H1 (cell line): ENCODE results near the gene HBS1L. TPM values are rescaled to one million over a fixed set of nuclear protein-coding genes. Genes with fewer than 3 reads are reported as not detected.

Experiments
- CTCF ChIA-PET: fragments of 300-600 bp; sonication (Branson Sonifier 250); formaldehyde crosslinking; loops from one replicate; lab custom pipeline; 2021; ENCODE audit not compliant: partially characterized antibody; lab: Charles Lee
- POLR2A ChIA-PET: fragments of 300-600 bp; sonication (Branson Sonifier 250); formaldehyde crosslinking; loops from one replicate; lab custom pipeline; 2021; ENCODE audit warnings: inconsistent platforms; ENCODE audit not compliant: partially characterized antibody; lab: Charles Lee
- DNase-seq, 2 experiments: peaks; one replicate each; pipeline versions ENCODE4 v3.0.0 to v3.0.0-alpha.2; 2010 to 2022; ENCODE audit warnings: low spot score in 2 of 2, low read depth in 1 of 2, mixed read lengths in 1 of 2
- FAIRE-seq: peaks from 2 replicates; lab custom pipeline; 2011; peaks lifted over from hg19 to GRCh38; lab: Jason Lieb, UNC
- H2AFZ ChIP-seq: 2 replicates; pipeline ENCODE4 v1.8.1; 2012; ENCODE audit warnings: low read length, inconsistent platforms
- H2AK5ac ChIP-seq: 2 replicates; pipeline ENCODE4 v1.6.1; 2013; ENCODE audit warnings: low read depth, low read length
- H2BK120ac ChIP-seq: replicated peaks from 2 replicates; pipeline ENCODE3; 2013; ENCODE audit warnings: low read depth, low read length, inconsistent platforms
- H2BK12ac ChIP-seq: 2 replicates; pipeline ENCODE4 v1.6.1; 2013; ENCODE audit warnings: low read depth, low read length
- H2BK15ac ChIP-seq: 2 replicates; pipeline ENCODE4 v1.6.1; 2013; ENCODE audit warnings: low read length
- H2BK20ac ChIP-seq: 2 replicates; pipeline ENCODE4 v1.6.1; 2013; ENCODE audit warnings: low read length
- H2BK5ac ChIP-seq: 2 replicates; pipeline ENCODE4 v1.6.1; 2013; ENCODE audit warnings: low read depth, low read length
- H3K14ac ChIP-seq: 2 replicates; pipeline ENCODE4 v1.6.1; 2013; ENCODE audit warnings: inconsistent platforms; ENCODE audit not compliant: insufficient read length
- H3K18ac ChIP-seq: 2 replicates; pipeline ENCODE4 v1.6.1; 2013; ENCODE audit warnings: low read length; ENCODE audit errors: extremely low read depth
- H3K23ac ChIP-seq: 2 replicates; pipeline ENCODE4 v1.6.1; 2013; ENCODE audit warnings: inconsistent platforms; ENCODE audit not compliant: insufficient read length
- H3K23me2 ChIP-seq: 2 replicates; pipeline ENCODE4 v1.6.1; 2013; ENCODE audit warnings: low read depth, low read length
- H3K27ac ChIP-seq: 2 replicates; pipeline ENCODE4 v1.6.1; 2011; ENCODE audit warnings: low read depth, low read length, inconsistent platforms
- H3K27me3 ChIP-seq, 4 experiments: replicated peaks in 1 of 4; 1 replicate in 1 of 4; 2 replicates in 3 of 4; pipeline versions ENCODE4 v1.6.1 to v1.8.1; 2011 to 2013; ENCODE audit warnings: low read length in 3 of 4, mild to moderate bottlenecking in 3 of 4, inconsistent platforms in 2 of 4, mixed read lengths in 2 of 4, moderate library complexity in 1 of 4; ENCODE audit not compliant: control insufficient read depth in 3 of 4, insufficient read depth in 3 of 4; ENCODE audit errors: extremely low read depth in 1 of 4
- H3K36me3 ChIP-seq, 4 experiments: 2 replicates each; pipeline versions ENCODE4 v1.6.1 to v1.8.1; 2011 to 2013; ENCODE audit warnings: mild to moderate bottlenecking in 4 of 4, low read length in 3 of 4, moderate library complexity in 2 of 4, control low read depth in 1 of 4, inconsistent platforms in 1 of 4; ENCODE audit not compliant: insufficient read depth in 4 of 4, control insufficient read depth in 2 of 4
- H3K4ac ChIP-seq: replicated peaks from 2 replicates; pipeline ENCODE3; 2013; ENCODE audit warnings: low read length, low read depth, mixed read lengths, inconsistent platforms; ENCODE audit not compliant: insufficient read length
- H3K4me1 ChIP-seq, 4 experiments: replicated peaks in 1 of 4; 1 replicate in 1 of 4; 2 replicates in 3 of 4; pipeline versions ENCODE4 v1.6.1 to v1.8.1; 2011 to 2013; ENCODE audit warnings: low read length in 3 of 4, inconsistent platforms in 2 of 4, mixed read lengths in 1 of 4; ENCODE audit not compliant: insufficient read depth in 4 of 4, control insufficient read depth in 3 of 4
- H3K4me2 ChIP-seq, 2 experiments: 2 replicates each; pipeline versions ENCODE4 v1.6.1 to v1.8.1; 2011 to 2013; ENCODE audit warnings: low read depth in 2 of 2, low read length in 2 of 2, control low read depth in 1 of 2, inconsistent platforms in 1 of 2, mild to moderate bottlenecking in 1 of 2; ENCODE audit not compliant: insufficient read depth in 1 of 2
- H3K4me3 ChIP-seq, 4 experiments: fragments of 200-600, 300-600 bp in 1 of 4; sonication (generic), shearing (Covaris generic), sonication (Bioruptor Twin) in 1 of 4; 2 replicates each; pipeline versions ENCODE4 v1.5.1 to v1.8.1; 2011 to 2016; ENCODE audit warnings: low read length in 4 of 4, low read depth in 3 of 4, control low read depth in 2 of 4, inconsistent platforms in 2 of 4, mild to moderate bottlenecking in 2 of 4, mixed read lengths in 1 of 4, moderate library complexity in 1 of 4; ENCODE audit not compliant: insufficient read depth in 2 of 4; ENCODE audit errors: extremely low read depth in 1 of 4
- H3K56ac ChIP-seq: replicated peaks from 2 replicates; pipeline ENCODE3; 2013; ENCODE audit warnings: low read depth, mild to moderate bottlenecking, mixed read lengths, low read length, inconsistent platforms; ENCODE audit not compliant: insufficient read length
- H3K79me1 ChIP-seq: 2 replicates; pipeline ENCODE4 v1.6.1; 2013; ENCODE audit warnings: low read depth, low read length, control low read depth
- H3K79me2 ChIP-seq, 2 experiments: 2 replicates each; pipeline versions ENCODE4 v1.6.1 to v1.8.1; 2012 to 2013; ENCODE audit warnings: low read length in 2 of 2, mild to moderate bottlenecking in 2 of 2, inconsistent platforms in 1 of 2; ENCODE audit not compliant: insufficient read depth in 2 of 2, control insufficient read depth in 1 of 2
- H3K9ac ChIP-seq, 4 experiments: replicated peaks in 1 of 4; 1 replicate in 1 of 4; 2 replicates in 3 of 4; pipeline versions ENCODE4 v1.6.1 to v1.8.1; 2011 to 2013; ENCODE audit warnings: low read depth in 3 of 4, low read length in 3 of 4, control low read depth in 2 of 4, mild to moderate bottlenecking in 2 of 4, moderate library complexity in 2 of 4, inconsistent platforms in 1 of 4; ENCODE audit errors: extremely low read depth in 1 of 4
- H3K9me3 ChIP-seq, 2 experiments: 2 replicates each; pipeline versions ENCODE4 v1.6.1 to v1.8.1; 2012 to 2013; ENCODE audit warnings: mild to moderate bottlenecking in 2 of 2, moderate library complexity in 2 of 2, control low read depth in 1 of 2, inconsistent platforms in 1 of 2, low read depth in 1 of 2, low read length in 1 of 2, mixed read lengths in 1 of 2; ENCODE audit not compliant: insufficient read depth in 2 of 2
- H4K20me1 ChIP-seq, 2 experiments: replicated peaks in 1 of 2; 2 replicates each; pipeline versions ENCODE3 to v1.8.1; 2011 to 2013; ENCODE audit warnings: inconsistent platforms in 2 of 2, low read length in 2 of 2, mild to moderate bottlenecking in 1 of 2; ENCODE audit not compliant: insufficient read depth in 2 of 2, control insufficient read depth in 1 of 2
- H4K5ac ChIP-seq: 2 replicates; pipeline ENCODE4 v1.6.1; 2013; ENCODE audit warnings: low read length, low read depth, mixed read lengths, inconsistent platforms; ENCODE audit not compliant: insufficient read length
- H4K8ac ChIP-seq: 2 replicates; pipeline ENCODE4 v1.8.0; 2013; ENCODE audit warnings: mild to moderate bottlenecking, moderate library complexity, low read length, inconsistent platforms; ENCODE audit not compliant: insufficient read depth; ENCODE audit errors: extremely low read depth
- H4K91ac ChIP-seq: replicated peaks from 2 replicates; pipeline ENCODE3; 2013; ENCODE audit warnings: low read length, mixed read lengths, inconsistent platforms; ENCODE audit not compliant: insufficient read length
- CHD1 ChIP-seq: IDR thresholded peaks from 2 replicates; pipeline ENCODE4 v1.6.1; 2012; ENCODE audit warnings: low read depth, low read length, improper control_type of control experiment
- CTBP2 ChIP-seq: IDR thresholded peaks from 2 replicates; pipeline ENCODE4 v1.7.0; 2011; ENCODE audit warnings: borderline replicate concordance, mild to moderate bottlenecking, moderate library complexity, mixed read lengths, low read length; ENCODE audit not compliant: insufficient read depth, insufficient read length
- FOSL1 ChIP-seq: IDR thresholded peaks from 2 replicates; pipeline ENCODE4 v1.6.1; 2011; ENCODE audit warnings: mild to moderate bottlenecking, low read depth, low read length, moderate library complexity; ENCODE audit not compliant: insufficient read depth
- GTF2F1 ChIP-seq: IDR thresholded peaks from 2 replicates; pipeline ENCODE4 v1.6.1; 2012; ENCODE audit warnings: low read depth, low read length, improper control_type of control experiment, borderline replicate concordance
- HDAC2 ChIP-seq, 2 experiments: fragments of 300-600 bp in 1 of 2; sonication (generic) in 1 of 2; IDR thresholded peaks; 2 replicates each; pipeline ENCODE4 v1.6.1; 2011 to 2012; ENCODE audit warnings: low read depth in 2 of 2, low read length in 2 of 2, mild to moderate bottlenecking in 2 of 2, moderate library complexity in 2 of 2, borderline replicate concordance in 1 of 2, inconsistent platforms in 1 of 2
- POLR2AphosphoS5 ChIP-seq: IDR thresholded peaks from 2 replicates; pipeline ENCODE4 v1.6.1; 2011; ENCODE audit warnings: low read depth, low read length
- SP1 ChIP-seq: IDR thresholded peaks from 2 replicates; pipeline ENCODE4 v1.6.1; 2011; ENCODE audit warnings: low read depth, low read length
- TAF1 ChIP-seq: IDR thresholded peaks from 2 replicates; pipeline ENCODE4 v1.6.1; 2011; ENCODE audit warnings: mild to moderate bottlenecking, low read depth, low read length
- USF2 ChIP-seq: IDR thresholded peaks from 2 replicates; pipeline ENCODE4 v1.6.1; 2011; ENCODE audit warnings: low read length, improper control_type of control experiment
- ZNF274 ChIP-seq: IDR thresholded peaks from 2 replicates; pipeline ENCODE4 v1.7.0; 2012; ENCODE audit warnings: low read length, borderline replicate concordance; ENCODE audit errors: extremely low read depth
- WGBS, 2 experiments: shearing (Covaris generic) in 1 of 2; methylation state at CpG; one replicate each; pipeline versions ENCODE4 v1.1.6 to v1.1.7; 2013 to 2015; ENCODE audit warnings: low lambda C conversion rate in 2 of 2, mixed read lengths in 2 of 2, inconsistent platforms in 1 of 2, low coverage in 1 of 2, missing lambda C conversion rate in 1 of 2; ENCODE audit not compliant: insufficient replicate concordance in 2 of 2, insufficient coverage in 1 of 2, insufficient read length in 1 of 2; ENCODE audit errors: extremely low coverage in 1 of 2, missing lambda C conversion rate in 1 of 2; 5-methylcytosine and 5-hydroxymethylcytosine counted together
- polyA plus RNA-seq, 7 experiments: library from polyadenylated mRNA; depleted of rRNA in 3 of 7; stranded (reverse) in 5 of 7; unstranded in 2 of 7; fragments of >200 nt in 5 of 7; fragments of 200-250 nt in 2 of 7; gene quantifications; 1 replicate in 5 of 7; 2 replicates in 1 of 7; 4 replicates in 1 of 7; pipeline versions ENCODE4 v1.2.1 to v1.2.3, GENCODE V29; 2011 to 2013; ENCODE audit warnings: missing spikeins in 2 of 7, mixed read lengths in 2 of 7
- total RNA-seq: library from RNA; stranded (reverse); fragmentation: NEBNext Ultra II Directional; extraction: Animal tissue kit (Norgen Biotek cat#: 25700); gene quantifications from 2 replicates; pipeline ENCODE4 v1.2.1, GENCODE V29; 2021

The HBS1L gene
- total and polyA plus RNA-seq, 2 of the 8 experiments (the other 6 are each of a cell fraction or from before 2014, with no cell fraction given), result 28.1 to 97.1 TPM

DNA sequence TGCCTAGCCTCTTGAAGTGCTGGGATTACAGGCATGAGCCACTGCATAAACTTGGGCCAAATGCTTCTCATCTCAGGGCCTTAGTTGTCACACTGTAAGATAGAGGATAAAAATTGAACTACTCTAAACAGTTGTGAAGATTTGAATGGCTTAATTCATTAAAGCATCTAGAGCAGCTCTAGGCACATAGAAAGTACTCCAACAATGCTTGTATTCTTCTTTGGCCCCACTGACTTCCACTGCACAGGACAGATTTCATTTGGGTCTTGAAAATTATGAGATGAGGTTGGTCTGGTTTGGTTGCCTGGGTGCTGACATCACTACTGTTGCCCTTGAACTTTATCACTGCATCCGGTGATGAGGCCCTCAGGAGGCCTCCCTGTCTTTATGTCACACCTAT, 10.0 kb upstream of the HBS1L start:
- POLR2A ChIA-PET, result interaction anchor here (0.8 to 1.1 kb wide), 2 partner anchors 9 to 10 kb away, joined by 3 to 7 read pairs; partner anchors contain the start of gene HBS1L
- no peak overlapping the region for H2BK15ac ChIP-seq

More for the DNA sequence above, 10.0 kb upstream of the HBS1L start:
- Histone ChIP-seq H3K23me2 (no peaks in the 10 kb centered on the region), H3K9me3 (no peaks in the 10 kb centered on the region), H2BK5ac (no peak overlapping the region), H4K8ac (no peak overlapping the region), H3K56ac (no peak overlapping the region), H3K79me1 (no peaks in the 10 kb centered on the region), H2AK5ac (no peak overlapping the region), H2AFZ (no peak overlapping the region), H3K4me1 (peaks cover 0 to 2% (median 0%) of the 10 kb centered on the region in 4 experiments; a peak in 1 of 7 replicates), H3K14ac (no peak overlapping the region), H2BK12ac (no peak overlapping the region), H3K9ac (no peak overlapping the region), H3K23ac (no peak overlapping the region), H2BK120ac (no peak overlapping the region), H3K36me3 (no peaks in the 10 kb centered on the region), H3K4me3 (no peak overlapping the region), H3K27ac (no peak overlapping the region), H3K18ac (no peak overlapping the region), H4K5ac (no peak overlapping the region), H3K4me2 (no peak overlapping the region), H3K79me2 (no peaks in the 10 kb centered on the region), H4K91ac (no peak overlapping the region), H3K4ac (no peak overlapping the region), H2BK20ac (no peak overlapping the region), H3K27me3 (no peaks in the 10 kb centered on the region), H4K20me1 (no peaks in the 10 kb centered on the region)
- FAIRE-seq (no peak), DNase-seq (no peak)
- WGBS, 2 experiments, result 91% methylated on average over 1 of the region's 1 CpG; no CpG with 5 or more reads in 1 of the 2 experiments
- CTCF ChIA-PET, result no interaction called here
- no peak for TF ChIP-seq USF2
- no peak for TF ChIP-seq TAF1
- TF ChIP-seq CTBP2, result no peak
- TF ChIP-seq HDAC2 (IDR thresholded peaks at IDR 0.05; ENCODE audit: borderline replicate concordance in 1 of 2, low read depth in 2 of 2, low read length in 2 of 2), result no peak
- TF ChIP-seq POLR2AphosphoS5, result no peak
- no peak for TF ChIP-seq GTF2F1
- no peak for TF ChIP-seq FOSL1
- no peak for TF ChIP-seq ZNF274
- TF ChIP-seq SP1, result no peak
- no peak for TF ChIP-seq CHD1
